LNCaP clone FGC (cell line): ENCODE measurements around the gene ATG101.

Source experiments
- DNase-seq: peaks from one replicate; pipeline ENCODE4 v3.0.0-alpha.2; 2011; ENCODE audit warnings: low read depth
- H3K4me3 ChIP-seq: 2 replicates; pipeline ENCODE4 v1.5.1; 2011; ENCODE audit warnings: mild to moderate bottlenecking, low read depth, low read length, control low read depth
- CTCF ChIP-seq: IDR thresholded peaks from 2 replicates; pipeline ENCODE4 v1.5.1; 2012; ENCODE audit warnings: mild to moderate bottlenecking; ENCODE audit not compliant: control insufficient read depth, insufficient read depth; ENCODE audit errors: extremely low read depth

ATG101 gene

GRCh38 chr12:52076811-52077210 lies 7.0 kb downstream of the ATG101 start:
- TF ChIP-seq CTCF = no peak
- no peak for DNase-seq
- H3K4me3 ChIP-seq = no peak overlapping the region

- H3K4me3 ChIP-seq = no peak overlapping the region
- no peak for TF ChIP-seq CTCF
- DNase-seq = no peak
Measured at GRCh38 chr12:52078276-52078675, 8.5 kb downstream of the ATG101 start.

GRCh38 chr12:52079576-52080402 lies 10.0 kb downstream of the ATG101 start, which contains the start of gene SMIM41:
TSS of gene SMIM41 (plus strand) at chr12:52079704. CDS start at chr12:52079780, 76 bp downstream.
- no peak within 1 kb of the TSS for H3K4me3 ChIP-seq
- no peak for DNase-seq

GRCh38 chr12:52080403-52081251 lies 10.8 kb downstream of the ATG101 start:
- H3K4me3 ChIP-seq = no peak overlapping the region
- TF ChIP-seq CTCF = no peak
- no peak for DNase-seq

More at GRCh38 chr12:52079576-52080402, 10.0 kb downstream of the ATG101 start, which contains the start of gene SMIM41:
- TF ChIP-seq CTCF = no peak

- no peak overlapping the region for H3K4me3 ChIP-seq
- DNase-seq = no peak
- TF ChIP-seq CTCF = no peak
Measured at GRCh38 chr12:52081263-52081733, 11.5 kb downstream of the ATG101 start.

GRCh38 chr12:52082026-52082668 lies 12.4 kb downstream of the ATG101 start:
- TF ChIP-seq CTCF = no peak
- DNase-seq = no peak
- no peak overlapping the region for H3K4me3 ChIP-seq
